Measurements from ENCODE around the gene TAS2R10.
A peak's percentile ranks its signal among the peaks of the same experiment; 100 is the strongest.

Gene TAS2R10

DNA sequence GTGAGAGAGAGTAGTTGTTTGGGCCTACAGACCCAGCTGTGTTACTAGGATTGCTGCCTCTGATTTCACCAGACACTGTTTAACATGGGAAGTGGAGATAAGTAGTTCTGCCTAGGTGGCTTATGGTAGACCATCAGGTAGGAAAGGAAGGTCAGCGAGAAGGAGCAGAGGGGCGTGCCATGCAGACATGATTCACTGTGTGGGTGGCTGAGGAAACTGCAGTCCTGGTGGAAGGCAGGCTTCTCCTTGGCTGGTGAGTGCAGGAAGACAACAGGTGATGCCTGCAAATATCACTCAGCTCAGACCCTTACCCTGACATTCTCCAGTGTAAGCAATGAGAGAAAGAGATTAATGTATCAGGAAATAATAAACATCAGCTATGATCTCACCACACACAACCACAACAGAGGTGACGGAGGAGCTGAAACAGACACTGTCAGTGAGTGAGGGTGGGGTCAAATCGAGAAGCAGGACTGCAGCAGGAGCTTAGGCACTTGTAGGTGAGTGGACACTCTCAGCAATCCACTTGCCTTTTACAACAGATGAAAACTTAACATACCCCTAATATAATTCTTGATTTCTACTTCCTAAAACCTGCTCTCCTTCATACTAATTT lies 25.2 kb upstream of the TAS2R10 start:
- TF ChIP-seq, protein P1, sequence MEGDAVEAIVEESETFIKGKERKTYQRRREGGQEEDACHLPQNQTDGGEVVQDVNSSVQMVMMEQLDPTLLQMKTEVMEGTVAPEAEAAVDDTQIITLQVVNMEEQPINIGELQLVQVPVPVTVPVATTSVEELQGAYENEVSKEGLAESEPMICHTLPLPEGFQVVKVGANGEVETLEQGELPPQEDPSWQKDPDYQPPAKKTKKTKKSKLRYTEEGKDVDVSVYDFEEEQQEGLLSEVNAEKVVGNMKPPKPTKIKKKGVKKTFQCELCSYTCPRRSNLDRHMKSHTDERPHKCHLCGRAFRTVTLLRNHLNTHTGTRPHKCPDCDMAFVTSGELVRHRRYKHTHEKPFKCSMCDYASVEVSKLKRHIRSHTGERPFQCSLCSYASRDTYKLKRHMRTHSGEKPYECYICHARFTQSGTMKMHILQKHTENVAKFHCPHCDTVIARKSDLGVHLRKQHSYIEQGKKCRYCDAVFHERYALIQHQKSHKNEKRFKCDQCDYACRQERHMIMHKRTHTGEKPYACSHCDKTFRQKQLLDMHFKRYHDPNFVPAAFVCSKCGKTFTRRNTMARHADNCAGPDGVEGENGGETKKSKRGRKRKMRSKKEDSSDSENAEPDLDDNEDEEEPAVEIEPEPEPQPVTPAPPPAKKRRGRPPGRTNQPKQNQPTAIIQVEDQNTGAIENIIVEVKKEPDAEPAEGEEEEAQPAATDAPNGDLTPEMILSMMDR (conservative IDR thresholded peaks at IDR 0.05; ENCODE audit: low read depth, low read length): no peak
- DNase-seq (ENCODE audit: low read depth): no peak
- no peak overlapping the region for H3K4me3 ChIP-seq (ENCODE audit: low read length)

DNA sequence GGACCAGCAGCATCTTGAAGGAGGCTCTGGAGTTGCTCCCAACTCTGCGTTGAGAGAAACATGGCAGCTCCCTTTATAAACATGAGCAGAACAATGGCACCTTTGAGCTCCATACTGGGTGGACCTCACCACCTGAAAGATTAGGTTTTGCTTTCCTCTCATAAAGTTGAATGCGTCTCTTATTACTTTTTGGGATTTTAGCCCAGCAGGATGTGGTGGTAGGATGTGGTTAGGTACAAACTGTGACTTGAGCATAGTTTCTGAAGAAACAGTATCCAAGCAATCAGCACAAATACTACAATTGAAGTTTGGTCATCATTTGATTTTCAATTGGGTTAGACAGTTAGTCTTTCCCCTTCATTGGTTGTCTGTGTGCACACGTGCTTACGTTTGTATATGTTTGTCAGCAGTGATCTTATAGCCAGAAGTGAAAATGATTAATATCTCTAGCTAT lies 23.3 kb upstream of the TAS2R10 start, which contains the start of gene PRR4:
Gene PRR4, minus strand, starts transcription at position 51 of the 454 bp plus-strand sequence. Its CDS starts 38 bp downstream, at position 13.
- TF ChIP-seq, protein P1 (conservative IDR thresholded peaks at IDR 0.05; ENCODE audit: low read depth, low read length): no peak
- DNase-seq (ENCODE audit: low read depth): no peak
- no peak within 1 kb of the TSS for H3K4me3 ChIP-seq (ENCODE audit: low read length)

DNA sequence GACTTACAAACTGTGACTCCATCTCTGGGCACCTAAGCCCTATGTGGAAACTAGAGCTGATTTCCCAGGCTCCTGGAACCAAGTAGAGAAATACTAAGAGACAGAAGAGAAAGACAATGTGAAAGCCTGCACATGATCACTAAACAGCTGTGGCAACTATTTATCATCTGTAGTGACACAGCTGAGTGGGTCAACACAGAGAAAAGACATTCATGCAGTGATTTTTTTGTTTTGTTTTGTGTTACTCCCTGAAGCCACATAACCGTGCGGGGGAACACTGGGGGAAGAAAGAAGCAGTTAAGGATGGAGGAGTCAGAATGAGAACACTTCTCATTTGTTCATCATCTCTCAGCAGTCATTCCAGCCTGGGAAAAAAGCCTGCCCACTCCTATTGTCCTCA lies 21.6 kb upstream of the TAS2R10 start:
- DNase-seq (ENCODE audit: low read depth): no peak
- H3K4me3 ChIP-seq (ENCODE audit: low read length): no peak overlapping the region
- TF ChIP-seq, protein P1 (conservative IDR thresholded peaks at IDR 0.05; ENCODE audit: low read depth, low read length): no peak

DNA sequence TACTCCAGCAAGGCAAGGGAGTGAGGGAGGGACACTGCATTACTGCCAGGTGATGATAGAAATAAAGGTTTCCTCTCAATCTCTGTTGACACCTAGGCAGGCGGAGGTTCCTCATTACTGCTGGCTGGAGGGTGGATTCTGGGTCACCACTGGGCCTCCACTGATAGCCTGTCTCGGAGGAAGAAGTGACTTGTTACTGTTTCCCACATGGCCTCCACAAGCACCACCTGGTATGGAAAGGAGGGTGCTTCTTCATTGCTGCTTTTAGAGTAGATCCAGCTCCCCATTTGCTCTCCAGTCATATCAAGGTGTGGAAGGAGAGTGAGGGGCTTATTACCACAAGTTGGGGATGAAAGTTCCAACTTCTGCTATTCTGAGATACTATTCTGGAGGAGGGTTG lies 16.7 kb upstream of the TAS2R10 start:
- no peak for DNase-seq (ENCODE audit: low read depth)
- TF ChIP-seq, protein P1 (conservative IDR thresholded peaks at IDR 0.05; ENCODE audit: low read depth, low read length): no peak
- H3K4me3 ChIP-seq (ENCODE audit: low read length): no peak overlapping the region

DNA sequence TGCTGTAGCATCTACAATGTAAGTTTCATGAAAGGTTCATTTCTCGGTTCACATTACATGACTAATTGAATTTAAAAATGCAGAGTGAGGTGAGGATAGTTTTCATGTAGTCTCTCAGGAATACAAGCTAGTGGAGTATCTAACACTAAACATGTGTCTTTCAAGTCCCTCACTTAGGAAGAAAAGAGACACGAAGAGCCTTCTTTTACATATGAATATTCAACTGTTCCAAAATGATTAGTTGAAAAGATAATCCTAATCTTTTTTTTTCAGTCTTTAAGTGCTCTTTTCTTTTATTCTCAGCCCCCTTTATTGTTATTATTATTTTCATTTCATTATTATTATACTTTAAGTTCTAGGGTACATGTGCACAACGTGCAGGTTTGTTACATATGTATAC lies 12.3 kb upstream of the TAS2R10 start:
- no peak for DNase-seq (ENCODE audit: low read depth)
- H3K4me3 ChIP-seq (ENCODE audit: low read length): no peak overlapping the region
- TF ChIP-seq, protein P1 (conservative IDR thresholded peaks at IDR 0.05; ENCODE audit: low read depth, low read length): no peak

DNA sequence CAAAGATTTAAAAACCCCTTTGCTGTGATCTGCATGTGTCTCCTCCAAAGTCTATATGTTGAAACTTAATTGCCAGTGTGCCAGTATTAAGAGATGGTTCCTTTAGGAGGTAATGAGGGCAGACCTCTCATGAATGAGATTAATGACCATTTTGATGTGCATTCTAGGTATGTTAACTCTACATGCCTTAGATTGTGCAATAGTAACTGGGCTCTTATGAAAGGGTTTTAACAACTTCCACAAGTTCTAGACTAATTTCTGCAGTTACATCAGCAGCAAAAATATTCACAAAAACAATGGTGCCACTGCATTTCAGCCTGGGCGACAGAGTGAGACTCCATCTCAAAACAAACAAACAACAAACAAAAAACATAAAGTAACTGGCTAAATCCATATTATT lies 3.8 kb upstream of the TAS2R10 start:
- TF ChIP-seq, protein P1 (conservative IDR thresholded peaks at IDR 0.05; ENCODE audit: low read depth, low read length): no peak
- peak; percentile 35 for DNase-seq (ENCODE audit: low read depth)
- no peak overlapping the region for H3K4me3 ChIP-seq (ENCODE audit: low read length)

DNA sequence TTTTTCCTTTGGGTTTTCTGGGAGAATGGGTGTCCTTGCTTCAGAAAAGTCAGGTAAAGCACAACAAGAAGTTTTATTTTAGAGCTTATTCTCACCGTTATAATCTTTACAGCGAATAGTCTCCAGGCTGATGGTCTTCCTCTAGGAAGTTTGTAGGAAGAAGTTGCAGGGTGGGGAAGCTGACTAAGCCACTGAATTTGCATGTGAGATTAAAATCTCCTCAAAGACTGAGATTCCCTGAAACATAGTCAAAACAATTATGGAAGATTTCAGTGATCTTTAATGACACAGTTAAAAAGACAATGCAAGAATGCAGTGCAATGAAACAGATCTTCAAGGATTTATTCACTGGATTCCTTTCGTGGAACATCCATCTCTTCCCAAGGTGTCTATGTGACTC lies 1.2 kb downstream of the TAS2R10 start:
- TF ChIP-seq, protein P1 (conservative IDR thresholded peaks at IDR 0.05; ENCODE audit: low read depth, low read length): no peak
- DNase-seq (ENCODE audit: low read depth): no peak
- no peak overlapping the region for H3K4me3 ChIP-seq (ENCODE audit: low read length)
